ENCODE results near the gene UGGT2.
"Not testable (repeated sequence)": the region's sequence is repeated elsewhere in the genome, so short reads cannot be mapped to it uniquely, and the experiment has no call there.

The UGGT2 gene

DNA sequence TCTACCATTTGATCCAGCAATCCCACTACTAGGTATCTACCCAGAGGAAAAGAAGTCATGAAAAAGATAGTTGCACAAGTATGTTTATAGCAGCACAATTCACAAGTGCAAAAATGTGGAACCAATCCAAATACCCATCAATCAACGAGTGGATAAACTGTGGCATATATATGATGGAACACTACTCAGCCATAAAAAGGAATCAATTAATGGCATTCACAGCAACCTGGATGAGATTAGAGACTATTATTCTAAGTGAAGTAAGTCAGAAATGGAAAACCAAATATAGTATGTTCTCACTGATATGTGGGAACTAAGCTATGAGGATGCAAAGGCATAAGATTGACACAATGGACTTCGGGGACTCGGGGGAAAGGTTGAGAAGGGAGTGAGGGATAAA lies 1.3 kb downstream of the UGGT2 start:
- DNase-seq (ENCODE audit: low read depth in 2 of 2, low spot score in 1 of 2), result not testable (repeated sequence)

DNA sequence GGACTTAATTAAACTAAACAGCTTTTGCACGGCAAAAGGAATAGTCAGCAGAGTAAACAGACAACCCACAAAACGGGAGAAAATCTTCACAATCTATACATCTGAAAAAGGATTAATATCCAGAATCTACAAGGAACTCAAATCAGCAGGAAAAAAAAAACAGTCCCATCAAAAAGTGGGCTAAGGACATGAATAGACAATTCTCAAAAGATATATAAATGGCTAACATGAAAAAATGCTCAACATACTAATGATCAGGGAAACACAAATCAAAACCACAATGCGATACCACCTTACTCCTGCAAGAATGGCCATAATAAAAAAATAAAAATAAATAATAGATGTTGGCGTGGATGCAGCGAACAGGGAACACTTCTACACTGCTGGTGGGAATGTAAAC lies 1.7 kb downstream of the UGGT2 start:
- not testable (repeated sequence) for DNase-seq (ENCODE audit: low read depth in 2 of 2, low spot score in 1 of 2)

DNA sequence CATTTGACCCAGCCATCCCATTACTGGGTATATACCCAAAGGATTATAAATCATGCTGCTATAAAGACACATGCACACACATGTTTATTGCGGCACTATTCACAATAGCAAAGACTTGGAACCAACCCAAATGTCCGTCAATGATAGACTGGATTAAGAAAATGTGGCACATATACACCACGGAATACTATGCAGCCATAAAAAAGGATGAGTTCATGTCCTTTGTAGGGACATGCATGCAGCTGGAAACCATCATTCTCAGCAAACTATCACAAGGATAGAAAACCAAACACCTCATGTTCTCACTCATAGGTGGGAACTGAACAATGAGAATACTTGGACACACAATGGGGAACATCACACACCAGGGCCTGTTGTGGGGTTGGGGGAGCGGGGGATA lies 2.2 kb downstream of the UGGT2 start:
- DNase-seq (ENCODE audit: low read depth in 2 of 2, low spot score in 1 of 2), result not testable (repeated sequence)

DNA sequence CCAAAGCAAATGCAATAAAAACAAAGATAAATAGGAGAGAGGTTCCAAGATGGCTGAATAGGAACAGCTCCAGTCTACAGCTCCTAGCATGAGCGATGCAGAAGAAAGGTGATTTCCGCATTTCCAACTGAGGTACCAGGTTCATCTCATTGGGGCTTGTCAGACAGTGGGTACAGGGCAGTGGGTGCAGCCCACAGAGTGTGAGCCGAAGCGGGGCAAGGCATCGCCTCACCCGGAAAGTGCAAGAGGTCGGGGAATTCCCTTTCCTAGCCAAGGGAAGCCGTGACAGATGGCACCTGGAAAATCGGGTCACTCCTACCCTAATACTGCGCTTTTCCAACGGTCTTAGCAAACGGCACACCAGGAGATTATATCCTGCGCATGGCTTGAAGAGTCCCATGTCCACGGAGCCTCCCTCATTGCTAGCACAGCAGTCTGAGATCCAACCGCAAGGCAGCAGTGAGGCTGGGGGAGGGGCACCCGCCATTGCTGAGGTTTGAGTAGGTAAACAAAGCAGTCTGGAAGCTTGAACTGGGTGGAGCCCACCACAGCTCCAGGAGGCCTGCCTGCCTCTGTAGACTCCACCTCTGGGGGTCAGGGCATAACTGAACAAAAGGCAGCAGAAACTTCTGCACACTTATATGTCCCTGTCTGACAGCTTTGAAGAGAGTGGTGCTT lies 6.6 kb downstream of the UGGT2 start:
- not testable (repeated sequence) for DNase-seq (ENCODE audit: low read depth in 2 of 2, low spot score in 1 of 2)

DNA sequence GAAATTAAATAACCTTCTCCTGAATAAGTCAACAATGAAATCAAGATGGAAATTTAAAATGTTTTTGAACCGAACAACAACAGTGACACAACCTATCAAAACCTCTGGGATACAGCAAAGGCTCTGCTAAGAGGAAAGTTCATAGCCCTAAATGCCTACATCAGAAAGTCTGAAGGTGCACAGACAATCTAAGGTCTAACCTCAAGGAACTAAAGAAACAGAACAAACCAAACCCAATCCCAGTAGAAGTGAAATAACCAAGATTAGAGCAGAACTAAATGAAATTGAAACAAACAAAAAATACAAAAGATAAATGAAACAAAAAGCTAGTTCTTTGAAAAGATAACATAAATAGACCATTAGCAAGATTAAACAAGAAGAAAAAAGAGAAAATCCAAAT lies 9.0 kb downstream of the UGGT2 start:
- no peak for DNase-seq (ENCODE audit: low read depth in 2 of 2, low spot score in 1 of 2)

DNA sequence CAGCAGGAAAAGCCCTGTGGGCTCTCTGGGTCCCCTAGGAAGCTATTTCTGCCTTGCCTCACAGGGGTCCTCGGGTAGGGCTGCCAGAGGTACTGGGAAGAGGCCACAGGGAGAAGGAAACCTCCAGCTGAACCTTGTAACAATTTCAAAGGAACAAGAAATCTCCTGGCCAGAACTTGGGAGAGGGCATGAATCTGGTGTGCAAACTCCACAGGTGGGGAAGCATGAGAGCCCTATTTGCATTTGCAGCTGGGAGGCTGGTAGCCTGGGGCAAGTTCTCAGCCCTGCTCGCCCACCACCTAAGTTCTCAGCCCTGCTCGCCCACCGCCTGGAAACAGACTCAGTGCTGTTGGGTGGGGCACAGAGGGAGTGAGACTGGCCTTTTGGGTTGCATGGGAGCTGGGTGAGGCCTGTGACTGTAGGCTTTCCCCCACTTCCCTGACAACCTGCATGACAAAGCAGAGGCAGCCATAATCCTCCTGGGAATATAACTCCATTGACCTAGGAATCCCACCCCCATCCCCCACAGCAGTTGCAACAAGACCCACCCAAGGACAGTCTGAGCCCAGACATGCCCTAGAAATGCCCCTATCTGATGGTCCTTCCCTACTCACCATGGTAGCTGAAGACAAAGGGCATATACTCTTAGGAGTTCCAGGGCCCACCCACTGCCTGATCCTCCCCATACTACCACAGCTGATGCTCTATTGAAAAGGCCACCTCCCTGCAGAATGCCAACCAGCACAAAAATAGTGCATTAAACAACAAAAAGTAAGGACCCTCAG lies 11.7 kb downstream of the UGGT2 start:
- DNase-seq (ENCODE audit: low read depth in 2 of 2, low spot score in 1 of 2), result no peak

DNA sequence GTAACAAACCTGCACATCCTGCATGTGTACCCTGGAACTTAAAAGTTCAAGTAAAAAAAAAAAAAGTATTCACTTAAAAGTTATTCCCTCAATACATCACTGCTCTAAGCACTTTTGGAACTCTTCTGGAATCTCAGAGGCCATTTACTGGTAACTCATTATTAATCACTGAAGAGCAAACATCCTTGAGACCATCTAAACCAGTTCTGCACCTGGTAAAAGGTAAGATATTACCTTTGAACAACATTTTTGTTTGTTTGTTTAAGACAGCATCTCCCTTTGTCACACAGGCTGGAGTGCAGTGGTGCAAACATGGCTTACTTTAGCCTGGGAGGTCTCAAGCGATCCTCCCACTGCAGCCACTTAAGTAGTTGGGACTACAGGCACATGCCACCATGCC lies 16.7 kb downstream of the UGGT2 start:
- no peak for DNase-seq (ENCODE audit: low read depth in 2 of 2, low spot score in 1 of 2)

DNA sequence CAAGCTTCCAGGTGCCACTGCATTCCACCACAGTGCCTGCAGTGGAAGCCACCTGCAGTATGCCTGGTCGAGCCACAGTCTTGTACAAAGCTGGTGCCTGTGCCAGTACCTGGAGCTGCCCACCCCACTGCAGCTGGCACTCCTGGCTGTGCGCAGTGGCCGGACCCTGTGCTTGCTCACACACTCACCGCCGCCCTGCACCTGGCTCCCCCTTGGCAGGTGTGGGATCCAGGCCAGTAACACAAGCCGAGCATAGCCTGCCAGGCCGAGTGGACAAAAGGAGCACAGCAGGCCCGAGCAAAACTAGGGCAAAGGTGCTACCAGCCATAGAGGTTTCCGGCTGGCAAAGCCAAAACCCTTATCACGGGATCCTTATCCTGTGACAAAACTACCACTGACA lies 18.5 kb downstream of the UGGT2 start:
- no peak for DNase-seq (ENCODE audit: low read depth in 2 of 2, low spot score in 1 of 2)

DNA sequence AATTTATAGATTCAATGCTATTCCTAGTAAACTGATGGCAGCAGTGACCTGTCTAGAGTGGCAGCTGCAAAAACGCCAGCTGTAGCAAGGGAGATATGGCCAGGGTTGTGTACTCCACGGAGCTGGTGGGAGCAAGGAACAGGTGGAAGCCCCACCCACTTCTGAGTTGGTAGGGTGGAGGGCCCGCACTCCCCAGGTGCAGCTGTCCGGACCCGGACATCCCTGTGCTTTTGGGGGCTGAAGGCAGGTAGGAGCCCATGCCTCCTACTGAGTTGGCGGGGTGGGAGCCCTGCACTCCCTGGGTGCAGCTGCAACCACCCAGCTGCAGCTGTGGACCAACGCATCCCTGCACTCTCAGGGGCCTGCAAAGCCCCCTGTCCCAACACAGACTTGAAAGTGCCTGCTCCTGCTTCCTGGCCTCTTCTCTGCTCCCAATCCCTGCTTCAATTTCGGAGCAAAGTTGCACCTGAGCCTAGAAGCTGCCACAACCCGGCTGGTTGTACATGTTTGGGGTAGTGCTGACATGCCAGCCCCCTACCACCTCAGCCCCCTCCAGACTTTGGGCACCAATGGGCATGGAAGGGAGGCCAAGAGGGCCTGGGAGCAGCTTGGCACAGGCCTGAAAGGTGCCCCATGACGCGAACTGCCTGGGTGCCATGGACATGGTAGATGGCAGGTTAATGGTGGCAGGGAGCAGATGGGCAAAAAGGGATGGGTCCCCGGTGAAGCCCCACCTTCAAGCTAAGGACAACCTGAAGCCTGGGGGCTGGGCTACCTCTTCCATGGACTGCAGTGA lies 19.8 kb downstream of the UGGT2 start:
- no peak for DNase-seq (ENCODE audit: low read depth in 2 of 2, low spot score in 1 of 2)

DNA sequence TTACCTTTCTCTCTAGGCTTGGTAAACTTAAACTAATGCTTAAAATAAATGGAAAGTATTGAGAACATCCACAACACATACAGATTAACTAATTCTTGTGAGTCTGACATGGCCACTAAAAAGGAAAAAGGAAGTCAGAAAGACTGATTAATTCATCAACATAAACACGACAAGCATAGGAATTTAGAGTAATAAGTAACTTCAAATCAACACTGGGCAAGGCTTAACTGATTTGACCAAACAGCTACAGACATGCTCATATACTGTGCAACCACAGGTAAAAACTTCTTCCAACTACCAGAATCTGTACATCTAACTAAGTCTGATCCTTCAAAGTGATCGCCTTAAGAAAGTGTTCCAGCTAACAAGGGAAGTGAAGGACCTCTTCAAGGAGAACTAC lies 20.5 kb downstream of the UGGT2 start:
- no peak for DNase-seq (ENCODE audit: low read depth in 2 of 2, low spot score in 1 of 2)

DNA sequence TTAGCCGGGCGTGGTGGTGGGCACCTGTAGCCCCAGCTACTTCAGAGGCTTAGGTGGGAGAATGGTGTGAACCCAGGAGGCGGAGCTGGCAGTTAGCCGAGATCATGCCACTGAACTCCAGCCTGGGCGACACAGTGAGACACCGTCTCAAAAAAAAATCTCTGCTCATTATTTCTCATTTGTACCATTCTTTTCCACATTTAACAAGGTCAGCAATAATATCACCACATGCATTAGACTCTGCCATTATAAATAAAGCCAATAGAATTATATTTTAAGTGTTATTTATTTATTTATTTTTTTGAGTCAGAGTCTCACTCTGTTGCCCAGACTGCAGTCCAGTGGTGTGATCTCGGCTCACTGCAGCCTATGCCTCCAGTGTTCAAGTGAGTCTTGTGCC lies 24.2 kb downstream of the UGGT2 start:
- DNase-seq (ENCODE audit: low read depth in 2 of 2, low spot score in 1 of 2), result no peak

DNA sequence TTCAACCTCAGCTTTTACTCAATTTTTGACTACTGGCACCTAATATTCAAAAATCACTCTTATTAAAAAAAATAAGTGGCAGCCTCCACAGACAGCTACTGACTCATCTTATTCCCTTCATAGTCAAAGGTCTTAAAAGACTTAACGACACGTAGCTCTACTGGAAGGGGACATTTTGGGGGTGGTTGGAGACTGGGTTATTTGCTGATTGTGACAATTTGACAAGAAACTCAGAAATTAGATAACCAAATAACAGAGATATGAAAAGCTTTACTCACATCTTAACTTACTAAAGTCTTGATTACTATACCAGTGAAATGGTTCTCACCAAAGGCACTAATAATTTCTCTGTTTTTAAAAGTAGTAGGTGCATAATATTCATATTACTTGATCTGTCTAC lies 25.7 kb downstream of the UGGT2 start:
- DNase-seq (ENCODE audit: low read depth in 2 of 2, low spot score in 1 of 2), result no peak

DNA sequence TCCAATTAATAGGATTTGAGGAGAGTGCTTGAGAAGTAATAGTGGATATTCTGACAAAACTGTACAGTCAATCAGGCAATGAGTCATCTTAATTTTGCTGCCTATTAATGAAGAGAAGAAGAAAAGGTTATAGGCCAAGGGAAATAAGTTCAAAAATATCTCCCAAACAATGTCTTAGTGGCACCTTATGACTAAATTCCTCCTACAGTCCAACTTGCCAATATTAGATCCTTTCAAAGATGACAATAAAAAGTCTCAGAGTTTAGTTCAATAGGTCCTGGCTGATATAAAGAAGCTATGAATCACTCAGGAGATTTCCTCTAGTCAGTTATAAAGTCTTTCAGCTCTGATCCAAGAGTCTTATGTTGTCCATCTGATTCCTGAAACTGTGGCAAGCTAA lies 27.9 kb downstream of the UGGT2 start:
- DNase-seq (ENCODE audit: low read depth in 2 of 2, low spot score in 1 of 2), result no peak

DNA sequence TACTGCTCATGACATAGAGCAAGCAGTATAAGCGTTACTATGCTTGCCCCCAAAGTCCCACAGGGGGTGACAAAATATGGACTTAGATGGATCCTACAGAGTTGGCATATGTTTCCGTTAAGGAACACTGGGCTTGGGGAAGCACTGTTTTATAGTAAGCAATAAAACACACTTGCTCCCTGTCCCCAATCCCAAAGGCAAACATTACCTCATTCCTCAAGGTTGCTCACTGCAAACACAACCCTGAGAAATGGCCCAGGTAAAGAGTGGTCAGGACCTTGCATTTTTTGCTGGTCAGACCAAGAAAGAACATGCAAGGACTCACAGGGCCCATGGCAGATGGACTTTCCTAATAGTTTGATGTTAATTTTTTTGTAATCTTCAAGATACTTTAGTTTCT lies 32.3 kb downstream of the UGGT2 start:
- no peak for DNase-seq (ENCODE audit: low read depth in 2 of 2, low spot score in 1 of 2)

DNA sequence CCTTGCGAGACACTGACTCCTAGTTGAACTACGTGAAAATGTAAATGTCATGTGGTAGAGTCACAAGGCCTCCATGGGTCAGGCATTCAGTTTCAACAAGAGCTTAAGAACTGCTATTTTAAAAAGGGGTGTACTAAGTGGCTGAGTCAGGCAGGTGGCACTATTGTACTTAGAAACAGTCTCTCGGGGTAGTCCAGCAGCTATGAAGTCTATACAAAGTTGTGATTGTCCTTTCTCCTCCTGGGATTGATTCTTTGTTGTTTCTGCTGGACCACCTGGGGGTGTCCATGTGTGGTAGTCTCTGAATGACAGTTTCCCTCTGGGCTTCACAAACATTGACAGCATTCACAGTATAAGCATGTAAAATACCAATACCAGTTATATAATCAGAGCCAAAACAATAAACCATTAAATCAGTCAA lies 33.0 kb downstream of the UGGT2 start:
- no peak for DNase-seq (ENCODE audit: low read depth in 2 of 2, low spot score in 1 of 2)

DNA sequence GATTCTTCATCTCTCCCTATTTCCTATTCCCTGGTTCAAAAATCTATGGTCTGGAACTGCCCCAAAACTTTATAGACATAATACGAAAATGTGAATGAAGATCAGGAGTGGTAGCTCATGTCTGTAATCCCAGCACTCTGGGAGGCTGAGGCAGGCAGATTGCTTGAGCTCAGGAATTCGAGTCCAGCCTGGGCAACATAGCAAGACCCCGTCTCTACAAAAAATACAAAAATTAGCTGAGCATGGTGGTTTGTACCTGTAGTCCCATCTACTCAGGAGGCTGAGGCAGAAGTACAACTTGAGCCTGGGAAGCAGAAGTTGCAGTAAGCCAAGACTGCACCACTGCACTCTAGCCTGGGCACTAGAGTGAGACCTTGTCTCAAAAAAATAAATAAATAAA lies 35.1 kb downstream of the UGGT2 start:
- no peak for DNase-seq (ENCODE audit: low read depth in 2 of 2, low spot score in 1 of 2)

DNA sequence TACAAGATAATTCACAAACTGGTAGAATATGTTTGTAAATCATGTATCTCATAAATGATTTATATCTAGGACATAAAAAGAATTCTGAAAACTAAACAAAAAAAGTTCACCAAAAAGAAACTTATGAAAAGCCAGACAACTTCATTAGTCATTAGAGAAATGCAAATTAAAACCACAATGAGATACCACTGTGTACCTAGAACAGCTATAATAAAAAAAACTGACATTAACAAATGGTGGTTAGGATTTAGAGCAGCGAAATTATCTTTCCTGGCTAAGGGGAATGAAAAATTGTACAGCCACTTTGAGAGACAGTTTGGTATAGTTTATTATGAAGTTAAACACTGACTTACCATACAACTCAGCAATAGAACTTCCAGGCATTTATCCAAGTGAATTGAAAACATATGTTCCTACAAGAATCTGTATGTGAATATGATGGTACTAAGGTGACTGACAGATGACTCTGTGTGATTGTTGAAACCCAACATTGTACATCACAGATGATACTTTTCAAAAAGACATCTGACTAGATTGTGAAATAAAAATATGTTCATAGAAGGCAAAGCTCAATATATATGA lies 41.8 kb downstream of the UGGT2 start:
- DNase-seq (ENCODE audit: low read depth in 2 of 2, low spot score in 1 of 2), result no peak

DNA sequence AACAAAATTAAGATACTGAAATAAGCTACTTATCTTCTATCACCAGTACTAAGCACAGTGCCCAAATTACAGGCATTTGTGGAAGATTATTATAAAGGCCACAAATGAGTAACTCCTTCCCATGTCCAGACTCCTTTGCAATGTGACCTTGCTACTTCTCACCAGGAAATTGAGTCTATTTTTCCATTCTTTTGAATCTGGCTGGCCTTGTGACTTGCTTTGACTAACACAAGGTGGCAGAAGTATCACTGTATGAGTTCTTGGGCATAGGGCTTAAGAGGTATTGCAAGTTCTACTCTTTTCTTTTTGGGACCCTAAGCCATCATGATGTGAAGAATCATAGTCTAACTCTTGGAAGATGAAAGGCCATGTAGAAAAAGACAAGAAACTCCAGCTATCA lies 49.9 kb downstream of the UGGT2 start:
- no peak for DNase-seq (ENCODE audit: low read depth in 2 of 2, low spot score in 1 of 2)

DNA sequence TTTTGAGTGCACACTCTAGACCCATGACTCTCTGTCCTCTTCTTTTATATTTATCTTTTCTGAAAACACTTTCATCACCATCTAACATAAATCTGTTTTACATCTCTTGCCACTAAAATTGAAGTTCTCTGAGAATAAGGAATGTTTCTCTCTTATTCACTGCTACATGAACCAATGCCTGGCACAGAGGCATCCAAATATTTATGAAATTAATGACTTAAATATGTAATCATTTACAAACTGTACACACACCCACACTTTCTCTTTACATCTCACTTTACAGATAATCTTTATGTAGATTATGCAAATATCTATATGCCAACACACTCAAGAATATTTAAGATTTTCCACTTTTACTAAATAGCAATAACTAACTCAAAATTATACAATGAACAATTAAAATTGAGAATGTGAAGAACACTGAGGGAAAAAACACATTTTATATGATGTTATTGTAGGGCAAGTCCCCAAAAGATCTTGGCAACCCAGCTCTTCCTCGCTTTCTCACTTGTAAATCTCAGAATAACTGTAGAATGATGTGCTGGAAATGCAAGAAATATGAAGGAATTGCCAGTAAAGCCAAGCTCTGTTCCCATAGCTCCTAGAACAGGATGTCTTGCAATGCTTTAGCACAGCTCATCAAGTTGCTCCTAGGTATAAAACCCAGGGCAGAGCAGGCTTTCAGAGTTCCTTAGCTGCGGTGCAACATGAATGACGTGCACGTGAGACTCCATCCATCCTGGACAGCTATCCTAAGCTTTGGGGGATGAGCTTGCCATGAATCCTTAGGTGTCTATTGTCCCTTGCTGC lies 50.7 kb downstream of the UGGT2 start:
- no peak for DNase-seq (ENCODE audit: low read depth in 2 of 2, low spot score in 1 of 2)

DNA sequence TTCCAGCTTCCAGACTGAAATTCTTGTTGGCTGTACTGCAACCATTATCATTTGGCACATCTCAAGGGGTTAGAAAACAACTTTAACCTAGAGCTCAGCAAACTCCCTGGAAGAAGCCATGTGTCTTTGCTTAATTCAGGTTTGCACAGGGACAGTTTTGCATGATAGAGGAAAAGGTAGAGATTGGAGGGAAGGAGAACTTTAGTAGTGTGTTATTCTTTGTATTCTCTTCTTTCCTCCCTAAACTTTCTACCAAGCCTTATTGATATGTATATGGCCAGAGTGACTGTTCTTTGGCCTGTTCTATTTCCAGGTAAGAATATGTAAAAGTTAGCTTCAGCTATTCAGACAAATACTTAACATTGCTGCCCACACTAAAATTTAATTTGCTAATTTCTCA lies 53.1 kb downstream of the UGGT2 start:
- no peak for DNase-seq (ENCODE audit: low read depth in 2 of 2, low spot score in 1 of 2)

DNA sequence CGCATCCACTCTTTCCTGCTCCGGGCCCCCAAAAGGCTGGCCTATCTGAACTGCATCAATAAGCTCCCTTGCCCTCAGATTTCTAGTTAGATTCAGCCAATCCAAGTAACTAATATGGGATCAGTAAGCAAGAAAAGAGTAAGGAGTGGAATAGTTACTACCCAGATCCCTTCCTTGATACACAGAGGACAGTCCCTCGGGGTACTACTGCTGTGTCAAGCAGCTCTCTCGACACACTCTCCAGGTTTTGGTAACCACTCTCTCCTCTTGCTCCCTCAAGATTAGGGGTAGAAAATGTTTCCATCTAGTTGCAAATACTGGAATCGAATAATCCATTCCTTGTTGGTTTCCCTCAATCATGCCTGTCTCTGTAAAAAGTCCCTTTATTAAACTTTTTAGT lies 65.4 kb downstream of the UGGT2 start:
- no peak for DNase-seq (ENCODE audit: low read depth in 2 of 2, low spot score in 1 of 2)

Measured in stimulated activated CD8-positive, alpha-beta memory T cell treated with anti-CD3 and anti-CD28 coated beads, Interleukin-4, amount 100 ng/mL, for 1 hour (primary cell).